Measurements from ENCODE around the gene RPIA. TPM values are rescaled to one million over a fixed set of nuclear protein-coding genes. Genes with fewer than 3 reads are reported as not detected.
"Not testable (repeated sequence)": the region's sequence is repeated elsewhere in the genome, so short reads cannot be mapped to it uniquely, and the experiment has no call there.

The RPIA gene
- total and polyA plus RNA-seq, 2 of the 13 experiments (the other 11 are each of a cell fraction or from before 2014, with no cell fraction given) = 13.3 to 23.9 TPM

GRCh38 chr2:88642278-88642677, 49.2 kb upstream of the RPIA start:
- ATAC-seq (no peak), FAIRE-seq (no peak), DNase-seq (ENCODE audit: low spot score) (no peak)
- H3K9ac ChIP-seq (ENCODE audit: insufficient read depth, low read depth, low read length) = no peak overlapping the region
- no peak overlapping the region for H3K4me2 ChIP-seq (ENCODE audit: low read depth, low read length)
- ChIA-PET CTCF (ENCODE audit: low intra/inter-chr PET ratio, low total read pairs) (no interaction called here), POLR2A (no interaction called here)
- no TSS peak for BruUV-seq (replicated peaks)
- H2AFZ ChIP-seq (ENCODE audit: low read length) = no peak overlapping the region
- no peak for TF ChIP-seq CSRNP2 (CRISPR knock-in tag; conservative IDR thresholded peaks at IDR 0.05; ENCODE audit: low read depth)
- TF ChIP-seq SRSF4 (IDR thresholded peaks at IDR 0.05; ENCODE audit: low read depth, low read length, poor library complexity, severe bottlenecking) = no peak
- no peak for TF ChIP-seq KLF12 (CRISPR knock-in tag; IDR thresholded peaks at IDR 0.05; ENCODE audit: borderline replicate concordance)
- no peak for TF ChIP-seq KDM6A (CRISPR knock-in tag; IDR thresholded peaks at IDR 0.05; ENCODE audit: low read depth)
- TF ChIP-seq NRL (CRISPR knock-in tag; IDR thresholded peaks at IDR 0.05; ENCODE audit: borderline replicate concordance) = no peak
- TF ChIP-seq FOXC1 (CRISPR knock-in tag; IDR thresholded peaks at IDR 0.05; ENCODE audit: borderline replicate concordance) = no peak
- TF ChIP-seq ZNF543 (CRISPR knock-in tag; IDR thresholded peaks at IDR 0.05) = no peak
- no peak for TF ChIP-seq FOXO1 (CRISPR knock-in tag; IDR thresholded peaks at IDR 0.05)
- no peak for TF ChIP-seq ZNF784 (CRISPR knock-in tag; IDR thresholded peaks at IDR 0.05; ENCODE audit: borderline replicate concordance)
- TF ChIP-seq BRF2 (CRISPR knock-in tag; IDR thresholded peaks at IDR 0.05) = no peak
- no peak for TF ChIP-seq NFYB (CRISPR knock-in tag; IDR thresholded peaks at IDR 0.05)
- no peak for TF ChIP-seq ZNF253 (CRISPR knock-in tag; IDR thresholded peaks at IDR 0.05; ENCODE audit: borderline replicate concordance)
- TF ChIP-seq ZNF597 (CRISPR knock-in tag; IDR thresholded peaks at IDR 0.05) = no peak
- TF ChIP-seq ZNF790 (CRISPR knock-in tag; IDR thresholded peaks at IDR 0.05; ENCODE audit: borderline replicate concordance) = no peak
- no peak for TF ChIP-seq ZNF713 (CRISPR knock-in tag; IDR thresholded peaks at IDR 0.05)
- H3K36me3 ChIP-seq (replicated peaks in 1 of 2; ENCODE audit: control insufficient read depth in 1 of 2, insufficient read depth in 2 of 2, low read length in 2 of 2) = no peaks in the 10 kb centered on the region
- no peaks in the 10 kb centered on the region; a peak in 1 of 5 replicates for H3K27me3 ChIP-seq (ENCODE audit: control insufficient read depth in 1 of 2, insufficient read depth in 2 of 2, low read length in 2 of 2)
- no peak overlapping the region for H3K27ac ChIP-seq (ENCODE audit: extremely low read length, insufficient read depth, low read length)
- H4K20me1 ChIP-seq (ENCODE audit: insufficient read depth, low read length) = no peaks in the 10 kb centered on the region
- intact Hi-C loops (cut with micrococcal nuclease; ENCODE audit: unreplicated experiment) (no loop called here), in situ Hi-C loops (cut with HindIII; ENCODE audit: extremely low pct_ligation_motif_present, low pct_unique_long_range_greater_than_20kb) (no loop called here)
- no peaks in the 10 kb centered on the region for H3K9me3 ChIP-seq (ENCODE audit: low read length)
- 10% methylated on average over 3 of the region's 3 CpGs for WGBS (ENCODE audit: low lambda C conversion rate)
- 0 out of 2 replicates have a peak, but pooled peaks cover 8% of the 10 kb centered on the region for H3K4me1 ChIP-seq (ENCODE audit: insufficient read depth, low read length)
- H3K79me2 ChIP-seq (ENCODE audit: insufficient read depth, low read length) = no peaks in the 10 kb centered on the region
- no peak overlapping the region for H3K4me3 ChIP-seq (replicated peaks in 1 of 3; ENCODE audit: insufficient read depth in 1 of 3, low read depth in 2 of 3, low read length in 3 of 3)

GRCh38 chr2:88645291-88645882, 46.1 kb upstream of the RPIA start:
- H4K20me1 ChIP-seq (ENCODE audit: insufficient read depth, low read length); in situ Hi-C loops (cut with HindIII; ENCODE audit: extremely low pct_ligation_motif_present, low pct_unique_long_range_greater_than_20kb); H2AFZ ChIP-seq (ENCODE audit: low read length); H3K4me3 ChIP-seq (replicated peaks in 1 of 3; ENCODE audit: insufficient read depth in 1 of 3, low read depth in 2 of 3, low read length in 3 of 3); H3K79me2 ChIP-seq (ENCODE audit: insufficient read depth, low read length); H3K9me3 ChIP-seq (ENCODE audit: low read length); H3K4me2 ChIP-seq (ENCODE audit: low read depth, low read length); H3K36me3 ChIP-seq (replicated peaks in 1 of 2; ENCODE audit: control insufficient read depth in 1 of 2, insufficient read depth in 2 of 2, low read length in 2 of 2); DNase-seq (ENCODE audit: low spot score); H3K27me3 ChIP-seq (ENCODE audit: control insufficient read depth in 1 of 2, insufficient read depth in 2 of 2, low read length in 2 of 2); H3K27ac ChIP-seq (ENCODE audit: extremely low read length, insufficient read depth, low read length); ATAC-seq; FAIRE-seq; H3K4me1 ChIP-seq (ENCODE audit: insufficient read depth, low read length); BruUV-seq (replicated peaks); intact Hi-C loops (cut with micrococcal nuclease; ENCODE audit: unreplicated experiment); H3K9ac ChIP-seq (ENCODE audit: insufficient read depth, low read depth, low read length); CTCF ChIA-PET (ENCODE audit: low intra/inter-chr PET ratio, low total read pairs): not testable (repeated sequence)
- POLR2A ChIA-PET = interaction anchor here (1.2 kb wide), 1 partner anchor 17 kb away, joined by 6 read pairs; no protein-coding TSS in a partner anchor
- WGBS (ENCODE audit: low lambda C conversion rate) = 5% methylated on average over 2 of the region's 2 CpGs

Measured in HepG2 (cell line).